Measurements from ENCODE around the gene FAM184B.
"Not testable (repeated sequence)": the region's sequence is repeated elsewhere in the genome, so short reads cannot be mapped to it uniquely, and the experiment has no call there.

Gene FAM184B

DNA sequence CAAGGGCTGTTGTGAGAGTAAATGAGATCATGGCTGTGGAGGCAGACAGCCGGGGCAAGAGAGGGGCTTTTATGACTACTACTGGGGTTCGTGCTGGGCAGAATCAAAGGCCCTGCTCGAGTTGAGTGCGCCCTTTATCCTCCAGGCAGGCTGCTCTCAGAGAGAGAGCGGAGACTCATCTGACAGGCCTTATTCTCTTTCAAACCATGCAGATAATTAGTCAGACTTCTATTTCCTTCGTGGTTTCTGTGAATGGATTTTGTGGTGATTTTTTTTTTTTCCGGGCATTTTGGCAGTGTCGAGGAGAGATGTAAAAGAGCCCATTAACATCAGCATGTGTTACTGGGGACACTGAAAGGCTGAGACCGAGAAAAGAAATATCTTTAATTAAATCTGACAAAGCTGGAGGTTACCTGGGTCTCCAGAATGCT lies 93.4 kb downstream of the FAM184B start:
- Histone ChIP-seq H3K27me3 (ENCODE audit: insufficient read depth, low read length, poor library complexity, severe bottlenecking) (no peaks in the 10 kb centered on the region), H3F3A (ENCODE audit: low read depth) (no peaks in the 10 kb centered on the region), H3K9me3 (ENCODE audit: insufficient read depth, low read depth, low read length) (no peaks in the 10 kb centered on the region), H3K4me3 (ENCODE audit: low read length, poor library complexity, severe bottlenecking) (no peak overlapping the region), H3K9ac (ENCODE audit: low read depth, low read length, poor library complexity, severe bottlenecking) (no peak overlapping the region), H3K4me1 (ENCODE audit: insufficient read depth, low read length, poor library complexity, severe bottlenecking) (peaks cover 12% of the 10 kb centered on the region), H3K4me2 (ENCODE audit: low read depth, low read length, poor library complexity, severe bottlenecking) (peak overlapping the region; percentile 28), H4K20me1 (ENCODE audit: insufficient read depth, low read length, poor library complexity, severe bottlenecking) (no peaks in the 10 kb centered on the region), H2AFZ (ENCODE audit: low read length) (no peak overlapping the region), H3K79me2 (ENCODE audit: insufficient read depth, low read length) (no peaks in the 10 kb centered on the region), H3K9me2 (replicated peaks; ENCODE audit: low read depth, low read length) (no peaks in the 10 kb centered on the region), H3K36me3 (ENCODE audit: insufficient read depth, low read length) (no peaks in the 10 kb centered on the region)
- TF ChIP-seq, protein P1, sequence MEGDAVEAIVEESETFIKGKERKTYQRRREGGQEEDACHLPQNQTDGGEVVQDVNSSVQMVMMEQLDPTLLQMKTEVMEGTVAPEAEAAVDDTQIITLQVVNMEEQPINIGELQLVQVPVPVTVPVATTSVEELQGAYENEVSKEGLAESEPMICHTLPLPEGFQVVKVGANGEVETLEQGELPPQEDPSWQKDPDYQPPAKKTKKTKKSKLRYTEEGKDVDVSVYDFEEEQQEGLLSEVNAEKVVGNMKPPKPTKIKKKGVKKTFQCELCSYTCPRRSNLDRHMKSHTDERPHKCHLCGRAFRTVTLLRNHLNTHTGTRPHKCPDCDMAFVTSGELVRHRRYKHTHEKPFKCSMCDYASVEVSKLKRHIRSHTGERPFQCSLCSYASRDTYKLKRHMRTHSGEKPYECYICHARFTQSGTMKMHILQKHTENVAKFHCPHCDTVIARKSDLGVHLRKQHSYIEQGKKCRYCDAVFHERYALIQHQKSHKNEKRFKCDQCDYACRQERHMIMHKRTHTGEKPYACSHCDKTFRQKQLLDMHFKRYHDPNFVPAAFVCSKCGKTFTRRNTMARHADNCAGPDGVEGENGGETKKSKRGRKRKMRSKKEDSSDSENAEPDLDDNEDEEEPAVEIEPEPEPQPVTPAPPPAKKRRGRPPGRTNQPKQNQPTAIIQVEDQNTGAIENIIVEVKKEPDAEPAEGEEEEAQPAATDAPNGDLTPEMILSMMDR (conservative IDR thresholded peaks at IDR 0.05; ENCODE audit: low read length) = no peak
- TF ChIP-seq EZH2phosphoT487 (IDR thresholded peaks at IDR 0.05; ENCODE audit: borderline replicate concordance) = no peak

DNA sequence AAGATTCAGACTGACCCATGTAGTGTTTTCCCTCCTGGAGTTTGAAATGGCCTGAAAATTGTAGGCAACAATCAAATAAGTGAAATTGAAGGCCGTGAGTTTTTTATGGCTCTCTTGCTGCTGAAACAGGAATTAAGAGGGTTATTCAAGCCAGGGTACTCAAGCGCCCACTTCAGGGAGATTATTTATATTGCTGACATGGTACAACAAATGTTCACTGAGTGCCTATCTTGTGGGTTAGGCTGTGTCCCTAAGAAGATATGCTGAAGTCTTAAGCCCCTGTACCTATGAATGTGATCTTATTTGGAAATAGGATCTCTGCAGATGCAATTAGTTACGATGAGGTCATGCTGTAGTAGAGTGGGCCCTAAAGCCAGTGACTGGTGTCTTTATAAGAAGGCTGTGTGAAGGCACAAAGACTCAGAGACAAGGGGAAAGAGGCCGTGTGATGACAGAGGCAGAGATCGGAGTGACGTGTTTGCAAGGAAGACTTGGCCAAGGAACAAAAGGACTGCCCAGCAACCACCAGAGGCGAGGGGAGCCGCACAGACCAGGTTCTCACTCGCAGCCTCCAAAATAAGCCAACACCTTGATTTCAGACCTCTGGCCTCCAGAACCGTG lies 94.1 kb downstream of the FAM184B start:
- Histone ChIP-seq H3K9me3 (ENCODE audit: insufficient read depth, low read depth, low read length) (no peaks in the 10 kb centered on the region), H3K27me3 (ENCODE audit: insufficient read depth, low read length, poor library complexity, severe bottlenecking) (no peaks in the 10 kb centered on the region), H3K36me3 (ENCODE audit: insufficient read depth, low read length) (no peaks in the 10 kb centered on the region), H3K9ac (ENCODE audit: low read depth, low read length, poor library complexity, severe bottlenecking) (no peak overlapping the region), H3K4me1 (ENCODE audit: insufficient read depth, low read length, poor library complexity, severe bottlenecking) (peaks cover 12% of the 10 kb centered on the region), H3F3A (ENCODE audit: low read depth) (no peaks in the 10 kb centered on the region), H3K4me3 (ENCODE audit: low read length, poor library complexity, severe bottlenecking) (no peak overlapping the region), H4K20me1 (ENCODE audit: insufficient read depth, low read length, poor library complexity, severe bottlenecking) (no peaks in the 10 kb centered on the region), H3K4me2 (ENCODE audit: low read depth, low read length, poor library complexity, severe bottlenecking) (peak overlapping the region; percentile 28), H2AFZ (ENCODE audit: low read length) (no peak overlapping the region), H3K79me2 (ENCODE audit: insufficient read depth, low read length) (no peaks in the 10 kb centered on the region), H3K9me2 (replicated peaks; ENCODE audit: low read depth, low read length) (no peaks in the 10 kb centered on the region)
- no peak for TF ChIP-seq EZH2phosphoT487 (IDR thresholded peaks at IDR 0.05; ENCODE audit: borderline replicate concordance)
- TF ChIP-seq, protein P1 (conservative IDR thresholded peaks at IDR 0.05; ENCODE audit: low read length) = peak; percentile 25; the same call in 1 of the 2 replicates

DNA sequence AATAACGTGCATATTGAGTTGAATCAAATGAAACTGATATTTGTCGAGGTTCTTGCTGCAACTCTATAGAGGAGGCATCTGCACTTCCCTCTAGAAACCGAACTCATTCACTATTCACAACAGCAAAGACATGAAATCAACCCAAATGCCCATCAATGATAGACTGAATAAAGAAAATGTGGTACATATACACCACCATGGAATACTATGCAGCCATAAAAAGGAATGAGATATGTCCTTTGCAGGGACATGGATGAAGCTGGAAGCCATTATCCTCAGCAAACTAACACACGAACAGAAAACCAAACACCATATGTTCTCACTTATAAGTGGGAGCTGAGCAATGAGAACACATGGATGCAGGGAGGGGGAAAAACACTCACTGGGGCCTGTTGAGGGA lies 96.8 kb downstream of the FAM184B start:
- H3K4me1 ChIP-seq (ENCODE audit: insufficient read depth, low read length, poor library complexity, severe bottlenecking) = peaks cover 12% of the 10 kb centered on the region
- not testable (repeated sequence) for H3K9me3 ChIP-seq (ENCODE audit: insufficient read depth, low read depth, low read length); H3K9me2 ChIP-seq (replicated peaks; ENCODE audit: low read depth, low read length)

DNA sequence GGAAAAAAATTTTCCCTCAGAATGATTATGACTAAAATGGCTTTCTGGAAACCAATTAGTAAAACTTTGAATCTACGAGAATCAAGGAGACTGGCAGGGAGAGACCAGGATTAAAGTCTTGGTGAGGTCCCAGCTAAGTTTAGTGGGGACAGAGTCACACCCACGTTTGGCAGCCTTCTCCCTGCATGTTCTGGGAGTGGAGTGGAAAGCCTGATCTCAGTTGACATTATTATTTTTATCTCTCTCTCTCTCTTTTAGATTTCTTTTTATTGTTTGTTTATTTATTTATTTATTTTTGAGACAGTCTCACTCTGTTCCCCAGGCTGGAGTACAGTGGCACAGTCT lies 99.2 kb downstream of the FAM184B start:
- Histone ChIP-seq H2AFZ (ENCODE audit: low read length) (no peak overlapping the region), H3K9me2 (replicated peaks; ENCODE audit: low read depth, low read length) (no peaks in the 10 kb centered on the region), H3K9me3 (ENCODE audit: insufficient read depth, low read depth, low read length) (no peaks in the 10 kb centered on the region), H3K79me2 (ENCODE audit: insufficient read depth, low read length) (no peaks in the 10 kb centered on the region), H3F3A (ENCODE audit: low read depth) (no peaks in the 10 kb centered on the region), H4K20me1 (ENCODE audit: insufficient read depth, low read length, poor library complexity, severe bottlenecking) (no peaks in the 10 kb centered on the region), H3K4me3 (ENCODE audit: low read length, poor library complexity, severe bottlenecking) (no peak overlapping the region), H3K4me2 (ENCODE audit: low read depth, low read length, poor library complexity, severe bottlenecking) (no peak overlapping the region), H3K36me3 (ENCODE audit: insufficient read depth, low read length) (no peaks in the 10 kb centered on the region), H3K4me1 (ENCODE audit: insufficient read depth, low read length, poor library complexity, severe bottlenecking) (no peaks in the 10 kb centered on the region), H3K27me3 (ENCODE audit: insufficient read depth, low read length, poor library complexity, severe bottlenecking) (no peaks in the 10 kb centered on the region), H3K9ac (ENCODE audit: low read depth, low read length, poor library complexity, severe bottlenecking) (no peak overlapping the region)
- no peak for TF ChIP-seq EZH2phosphoT487 (IDR thresholded peaks at IDR 0.05; ENCODE audit: borderline replicate concordance)
- TF ChIP-seq, protein P1 (conservative IDR thresholded peaks at IDR 0.05; ENCODE audit: low read length) = no peak

More for the DNA sequence above, 96.8 kb downstream of the FAM184B start:
- not testable (repeated sequence) for H3K79me2 ChIP-seq (ENCODE audit: insufficient read depth, low read length); H4K20me1 ChIP-seq (ENCODE audit: insufficient read depth, low read length, poor library complexity, severe bottlenecking); H3K27me3 ChIP-seq (ENCODE audit: insufficient read depth, low read length, poor library complexity, severe bottlenecking); H3F3A ChIP-seq (ENCODE audit: low read depth); H3K36me3 ChIP-seq (ENCODE audit: insufficient read depth, low read length); H3K4me2 ChIP-seq (ENCODE audit: low read depth, low read length, poor library complexity, severe bottlenecking); H3K9ac ChIP-seq (ENCODE audit: low read depth, low read length, poor library complexity, severe bottlenecking); H2AFZ ChIP-seq (ENCODE audit: low read length); H3K4me3 ChIP-seq (ENCODE audit: low read length, poor library complexity, severe bottlenecking)
